HG03095 (cell line): ENCODE results near the gene SGIP1.
"Not testable (repeated sequence)": the region's sequence is repeated elsewhere in the genome, so short reads cannot be mapped to it uniquely, and the experiment has no call there.

Experiments
- ATAC-seq: cut with Tn5 transposase; IDR thresholded peaks from one replicate; pipeline ENCODE4 v1.9.1; 2021; ENCODE audit warnings: moderate library complexity; ENCODE audit not compliant: unreplicated experiment

Gene SGIP1

DNA sequence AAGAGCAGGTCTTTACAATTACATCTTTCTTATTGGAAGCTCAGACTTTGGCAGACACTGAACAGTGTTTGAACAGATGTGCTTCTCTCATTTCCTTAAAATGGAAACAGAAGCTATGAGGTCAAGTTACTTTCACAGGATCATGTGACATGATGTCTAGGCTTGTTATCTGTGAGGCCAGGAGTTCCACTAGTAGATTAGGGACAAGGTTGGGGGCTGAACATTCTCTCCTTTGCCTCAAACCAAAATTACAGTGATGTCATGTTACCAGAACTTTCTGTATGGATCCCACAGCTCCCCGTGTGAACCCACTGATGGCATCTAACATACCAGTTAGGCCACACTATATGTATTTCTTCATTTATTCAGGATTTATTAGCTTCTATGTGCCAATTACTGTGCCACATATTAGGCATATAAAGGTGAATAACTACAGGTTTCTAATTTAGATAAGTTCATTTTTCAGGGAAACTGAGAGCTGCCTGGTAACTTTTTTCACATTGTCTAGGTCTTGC, 224.3 kb downstream of the SGIP1 start:
- ATAC-seq = peak; percentile 100

DNA sequence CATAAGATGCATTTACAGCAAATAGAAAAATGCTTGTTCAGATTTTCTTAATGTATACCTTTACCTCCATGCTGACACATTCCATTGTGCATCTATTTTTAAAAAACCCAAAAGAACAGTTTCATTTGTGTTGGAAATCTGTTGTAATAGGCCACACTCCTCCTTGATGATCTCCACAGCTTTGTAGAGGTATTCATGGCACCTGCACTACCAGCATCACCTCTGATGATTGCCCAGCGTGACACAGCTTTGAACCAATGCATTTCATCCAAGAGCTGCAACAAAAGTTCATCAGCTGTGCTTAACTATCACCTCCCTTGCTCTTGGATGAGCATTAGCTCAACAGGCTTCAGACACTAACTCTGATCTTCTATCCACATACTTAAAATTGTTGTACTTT, 226.6 kb downstream of the SGIP1 start:
- ATAC-seq = no peak

DNA sequence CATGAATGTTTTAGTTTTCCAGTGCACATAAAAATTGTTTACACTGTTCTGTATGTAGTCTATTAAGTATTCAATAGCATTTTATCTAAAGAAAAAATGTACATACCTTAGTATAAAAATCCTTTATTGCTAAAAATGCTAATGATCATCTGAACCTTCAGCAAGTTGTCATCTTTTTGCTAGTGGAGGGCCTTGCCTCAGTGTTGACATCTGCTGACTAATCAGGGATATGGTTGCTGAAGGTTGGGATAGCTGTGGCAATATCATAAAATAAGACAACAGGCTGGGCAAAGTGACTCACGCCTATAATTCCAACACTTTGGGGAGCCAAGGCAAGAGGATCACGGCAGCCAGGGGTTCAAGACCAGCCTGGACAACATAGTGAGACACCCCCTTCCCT, 227.3 kb downstream of the SGIP1 start:
- no peak for ATAC-seq

DNA sequence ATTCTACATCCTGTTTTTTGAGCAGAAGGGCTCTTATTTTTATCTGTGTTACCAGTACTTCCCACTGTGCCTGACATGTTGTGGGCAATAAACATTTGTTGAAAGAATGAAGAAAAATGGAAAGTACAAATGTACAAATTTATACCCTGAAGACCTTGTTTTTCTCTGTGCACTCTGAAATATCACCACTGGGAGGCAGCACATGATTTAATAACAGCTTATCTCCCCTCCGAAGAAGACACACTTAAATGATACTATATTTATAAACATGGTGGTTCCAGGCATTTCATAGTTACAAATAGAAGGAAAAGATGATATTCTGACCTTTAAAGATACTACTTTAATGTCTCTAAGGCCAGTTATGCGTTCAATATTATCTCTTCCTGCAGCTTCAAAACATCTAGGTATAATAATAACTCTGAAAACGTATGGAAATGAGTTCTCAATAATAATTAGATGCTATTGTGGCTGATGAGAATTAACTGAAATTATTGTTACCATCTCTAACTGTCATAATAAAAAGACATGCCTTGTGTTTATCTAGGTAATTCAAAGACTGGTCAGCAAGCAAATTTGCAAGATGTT, 231.1 kb downstream of the SGIP1 start:
- no peak for ATAC-seq

DNA sequence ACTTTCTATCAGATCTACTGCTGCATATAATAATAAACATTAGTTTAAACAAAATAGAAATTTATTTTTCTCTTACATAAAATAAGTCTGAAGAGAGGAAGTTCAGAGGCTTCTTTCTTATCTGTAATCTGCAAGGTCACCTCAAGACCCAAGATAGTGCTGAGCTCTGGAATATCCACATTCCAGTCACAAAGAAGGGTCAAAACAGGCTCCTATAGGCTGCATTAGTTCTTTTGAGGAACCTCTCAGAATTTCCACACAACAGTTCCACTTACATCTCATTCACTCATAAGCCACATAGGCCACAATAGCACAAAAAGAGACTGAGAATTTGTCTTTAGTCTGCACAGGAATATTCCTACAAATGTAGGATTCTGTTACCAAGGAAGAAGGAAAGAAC, 233.7 kb downstream of the SGIP1 start:
- ATAC-seq = no peak

DNA sequence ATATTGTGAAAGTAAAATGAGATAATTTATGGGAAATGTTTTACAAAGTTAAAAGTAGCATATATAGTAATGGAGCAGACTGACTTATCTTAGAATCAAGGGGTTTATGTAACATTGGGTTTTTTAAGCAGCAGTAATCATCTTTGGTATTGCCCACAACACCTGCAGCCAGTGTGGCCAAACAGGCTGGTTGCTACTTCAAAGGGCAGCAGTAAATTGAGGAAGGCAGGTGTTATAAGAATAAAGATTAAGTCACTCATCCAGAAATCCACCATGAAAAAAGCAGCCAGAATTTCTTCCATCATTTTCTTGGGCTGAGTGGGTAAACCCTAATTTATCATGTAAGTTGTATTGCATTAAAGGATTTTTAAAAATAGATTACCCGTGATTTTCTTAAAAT, 235.0 kb downstream of the SGIP1 start:
- no peak for ATAC-seq

DNA sequence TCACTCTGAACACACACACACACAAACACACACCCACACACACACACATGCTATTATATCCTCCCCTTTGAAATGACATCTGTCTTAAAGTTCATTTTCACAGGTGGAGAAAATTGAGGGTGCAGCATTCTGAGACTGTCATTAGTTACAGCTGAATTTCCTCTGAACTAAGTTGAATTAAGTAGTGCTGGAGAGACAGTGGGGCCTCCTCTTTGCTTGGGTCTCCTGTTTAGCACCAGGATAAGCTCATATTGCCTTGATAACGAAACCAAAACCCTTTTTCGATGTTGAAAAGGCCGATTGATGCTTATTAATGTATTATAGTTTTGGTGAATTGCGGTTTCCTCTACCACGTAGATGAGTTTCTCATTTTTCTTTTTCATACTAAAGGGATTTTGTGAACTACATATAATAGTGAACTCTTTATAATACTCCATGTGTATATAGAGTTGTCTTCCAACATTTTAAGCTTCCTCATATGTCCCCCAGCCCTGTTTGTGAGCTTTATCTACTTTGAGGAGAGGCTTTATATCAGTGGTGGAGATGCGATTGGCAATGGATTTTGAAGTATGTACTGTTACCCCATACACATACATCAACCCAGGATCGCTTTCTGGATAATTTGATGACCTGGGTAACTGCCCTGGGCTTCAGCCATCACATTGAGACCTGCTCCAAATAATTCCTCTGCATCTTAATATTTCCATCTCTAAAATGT, 235.7 kb downstream of the SGIP1 start:
- ATAC-seq = no peak

DNA sequence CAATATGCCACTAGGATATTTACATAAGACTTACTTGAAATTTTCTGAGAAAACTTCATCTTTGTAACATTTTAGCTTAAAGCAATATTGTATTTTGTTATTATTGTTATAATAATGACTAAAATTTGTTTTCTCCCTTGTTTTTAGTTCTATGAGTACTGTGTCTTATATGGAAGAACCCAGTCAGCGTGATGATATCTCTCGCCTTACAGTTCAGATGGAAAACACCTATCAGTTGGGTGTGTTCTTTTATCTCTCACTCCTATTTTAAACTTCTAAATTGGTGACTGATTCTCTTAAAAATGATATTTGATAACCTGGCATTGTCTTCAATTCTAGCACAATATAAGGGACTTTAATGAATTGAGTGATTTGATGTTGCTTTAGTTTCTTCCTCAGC, 236.3 kb downstream of the SGIP1 start:
- no peak for ATAC-seq

DNA sequence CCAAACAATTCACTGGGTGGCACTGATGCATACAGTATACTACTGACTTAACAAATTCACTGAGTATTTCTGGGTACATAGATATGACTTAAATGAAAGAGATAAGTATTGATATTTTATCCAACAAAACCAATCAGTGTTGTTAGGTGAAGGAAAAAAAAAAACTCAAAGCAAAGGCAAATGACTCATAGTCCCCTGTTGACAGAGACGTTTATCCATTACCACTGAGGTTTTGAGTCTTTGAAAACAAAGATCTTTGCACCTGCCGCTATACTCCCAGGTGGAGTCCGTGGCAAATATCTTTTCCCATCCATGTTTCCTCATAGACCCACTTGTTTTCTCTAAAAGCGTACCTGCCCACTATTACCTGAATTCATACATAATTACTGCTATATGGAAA, 236.7 kb downstream of the SGIP1 start:
- no peak for ATAC-seq

DNA sequence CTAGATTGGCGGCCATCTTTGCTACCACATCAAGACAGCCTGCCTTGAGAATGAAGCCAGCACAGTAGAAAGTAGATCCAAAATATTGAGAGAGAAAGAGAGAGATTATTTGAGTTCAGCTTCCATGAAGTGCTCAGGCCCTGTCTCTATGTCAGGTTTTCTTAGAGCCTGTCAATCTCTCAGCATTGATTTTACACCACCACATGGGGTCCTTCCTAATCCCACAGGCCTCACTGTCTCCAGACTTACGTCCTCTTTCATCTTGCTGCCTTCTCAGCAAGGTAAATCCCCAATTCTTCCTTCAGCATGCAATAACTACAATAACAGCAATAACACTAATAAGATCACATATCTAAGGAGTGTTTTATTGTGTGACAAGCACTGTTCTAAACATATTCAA, 239.3 kb downstream of the SGIP1 start:
- ATAC-seq = no peak

DNA sequence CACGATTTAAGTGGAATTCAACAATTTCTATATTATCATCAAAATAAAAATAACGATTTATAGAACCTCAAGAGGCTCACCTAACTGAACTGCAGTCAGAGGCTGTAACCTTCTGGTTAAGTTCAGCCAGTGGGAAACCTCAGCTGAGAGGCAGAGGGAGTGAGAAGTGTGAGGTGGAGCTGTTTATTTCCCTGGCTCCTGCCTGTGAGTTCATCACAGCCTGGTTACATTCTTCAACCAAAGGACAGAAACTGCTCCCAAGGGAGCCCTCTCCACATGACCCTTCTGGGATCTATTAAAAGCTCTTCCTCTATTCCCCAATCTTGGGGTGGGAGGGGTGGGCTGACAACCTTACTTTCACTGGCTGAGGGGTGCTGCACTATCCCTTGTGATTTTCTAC, 240.5 kb downstream of the SGIP1 start:
- ATAC-seq = no peak

DNA sequence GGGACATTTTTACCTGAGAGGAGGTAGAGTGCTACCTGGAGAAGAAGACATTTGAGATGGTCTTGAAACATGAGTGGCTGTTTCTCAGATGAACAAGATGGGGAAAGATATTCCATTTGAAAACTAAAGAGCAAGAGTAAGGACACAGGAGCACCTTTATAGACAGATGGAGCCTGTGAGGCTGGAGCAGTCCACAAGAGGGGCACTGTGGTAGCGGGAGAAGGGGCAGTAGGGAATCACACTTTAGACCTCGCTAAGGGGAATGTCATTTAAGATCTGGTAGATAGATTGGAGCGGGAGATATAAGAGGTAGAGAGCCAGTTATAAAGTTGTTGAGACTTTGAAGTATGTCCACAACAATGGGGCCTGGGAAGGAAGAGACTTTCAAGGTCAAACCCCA, 241.7 kb downstream of the SGIP1 start:
- no peak for ATAC-seq

DNA sequence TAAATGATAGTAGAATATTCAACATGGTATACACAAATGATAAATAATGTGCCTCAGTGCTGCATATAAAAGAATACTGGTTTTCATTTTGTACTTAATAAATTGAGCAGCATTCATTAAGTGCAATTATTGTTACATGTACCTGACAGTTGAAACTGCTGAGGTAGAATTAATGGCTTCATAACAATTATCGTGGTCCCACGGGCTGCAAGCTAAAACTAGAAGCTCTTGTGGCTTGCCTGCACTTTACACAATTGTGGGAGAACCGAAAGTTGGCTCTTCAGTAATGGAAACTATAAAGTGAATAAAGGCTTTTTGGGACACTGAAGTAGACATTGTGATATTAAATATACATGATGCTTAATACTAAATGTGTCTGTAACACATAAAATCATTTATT, 243.9 kb downstream of the SGIP1 start:
- no peak for ATAC-seq

DNA sequence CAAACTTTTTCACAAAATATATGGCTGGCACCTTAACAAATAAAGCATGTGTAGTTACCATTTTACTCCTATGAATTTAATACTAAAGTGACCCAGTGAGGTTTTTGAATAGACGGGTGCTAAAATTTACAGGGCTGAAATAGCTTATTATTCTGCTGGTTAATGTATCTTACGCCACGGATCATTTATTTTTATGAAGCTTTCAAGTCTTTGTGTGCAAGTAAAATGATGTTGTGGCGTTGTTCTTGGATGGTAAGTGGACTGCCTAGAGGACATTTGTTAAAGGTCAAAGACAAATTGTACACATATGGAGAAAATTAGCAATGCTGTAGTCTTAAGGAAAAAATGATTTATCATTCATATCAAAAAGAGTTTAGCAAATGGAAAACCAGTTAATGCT, 244.3 kb downstream of the SGIP1 start:
- no peak for ATAC-seq

DNA sequence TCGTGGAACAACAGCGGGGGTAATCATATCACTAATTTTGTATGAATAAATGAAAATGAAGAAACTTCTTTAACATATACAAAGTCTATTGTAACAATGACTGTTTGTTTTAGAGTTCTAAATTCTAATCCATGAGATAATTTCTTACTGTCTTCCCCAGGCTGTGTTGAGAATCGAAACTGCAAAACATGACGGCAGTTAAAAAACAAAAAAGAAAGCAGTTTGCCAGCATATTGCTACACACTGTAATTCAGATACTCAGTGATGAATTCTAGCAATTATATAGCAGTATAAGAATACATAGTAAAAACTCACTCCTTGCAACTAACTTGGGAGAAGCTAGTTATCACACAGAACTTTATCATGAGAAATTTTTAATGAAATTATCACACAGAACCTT, 245.0 kb downstream of the SGIP1 start:
- no peak for ATAC-seq

DNA sequence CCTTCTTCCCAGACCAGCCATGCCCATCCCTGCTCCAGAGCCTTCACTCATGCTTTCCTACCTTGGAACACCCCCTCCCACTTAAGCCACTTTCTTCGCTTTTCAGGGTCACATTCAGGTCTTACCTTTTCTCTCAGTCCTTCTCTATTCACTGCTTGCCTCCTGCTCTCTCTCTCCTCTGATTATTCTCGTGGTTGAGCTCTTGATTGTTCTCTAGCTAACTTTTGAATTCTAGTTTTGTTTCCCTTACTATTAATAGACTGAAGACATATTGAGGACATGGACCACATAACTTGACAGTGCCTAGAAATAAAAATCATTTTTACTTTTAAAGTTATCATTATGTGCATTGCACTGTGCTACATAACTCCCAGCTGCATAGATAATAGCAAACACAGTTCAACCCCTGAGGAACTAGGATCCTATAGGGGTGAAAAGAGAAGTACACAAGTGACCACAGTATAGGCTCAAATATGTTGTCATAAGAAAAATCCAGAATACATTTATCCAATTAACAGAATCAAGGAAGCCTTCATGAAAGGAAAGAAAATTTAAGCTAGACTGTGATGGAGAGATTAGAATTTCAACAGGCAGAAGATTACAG, 245.6 kb downstream of the SGIP1 start:
- no peak for ATAC-seq

DNA sequence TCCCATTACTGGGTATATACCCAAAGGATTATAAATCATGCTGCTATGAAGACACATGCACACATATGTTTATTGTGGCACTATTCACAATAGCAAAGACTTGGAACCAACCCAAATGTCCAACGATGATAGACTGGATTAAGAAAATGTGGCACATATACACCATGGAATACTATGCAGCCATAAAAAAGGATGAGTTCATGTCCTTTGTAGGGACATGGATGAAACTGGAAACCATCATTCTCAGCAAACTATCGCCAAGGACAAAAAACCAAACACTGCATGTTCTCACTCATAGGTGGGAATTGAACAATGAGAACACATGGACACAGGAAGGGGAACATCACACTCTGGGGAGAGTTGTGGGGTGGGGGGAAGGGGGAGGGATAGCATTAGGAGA, 251.8 kb downstream of the SGIP1 start:
- ATAC-seq = not testable (repeated sequence)

DNA sequence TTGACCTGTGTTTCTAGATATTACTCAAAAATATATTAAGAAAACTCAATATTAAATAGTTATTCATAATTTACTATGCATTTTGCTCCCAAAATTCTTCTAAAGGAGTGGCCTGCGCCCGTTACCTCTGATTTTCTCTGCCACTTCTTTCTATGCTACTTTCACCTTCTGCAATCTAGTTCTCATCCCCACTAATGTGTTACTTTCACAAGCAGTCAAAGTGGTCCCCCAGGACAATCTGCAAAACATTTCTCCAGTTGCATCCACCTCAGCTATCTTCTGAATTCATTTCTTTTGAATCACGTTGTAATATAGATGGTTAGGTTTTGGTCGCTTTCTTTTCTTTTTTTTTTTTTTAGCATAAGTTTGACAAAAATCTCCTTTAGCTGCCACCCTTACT, 253.7 kb downstream of the SGIP1 start:
- ATAC-seq = no peak

DNA sequence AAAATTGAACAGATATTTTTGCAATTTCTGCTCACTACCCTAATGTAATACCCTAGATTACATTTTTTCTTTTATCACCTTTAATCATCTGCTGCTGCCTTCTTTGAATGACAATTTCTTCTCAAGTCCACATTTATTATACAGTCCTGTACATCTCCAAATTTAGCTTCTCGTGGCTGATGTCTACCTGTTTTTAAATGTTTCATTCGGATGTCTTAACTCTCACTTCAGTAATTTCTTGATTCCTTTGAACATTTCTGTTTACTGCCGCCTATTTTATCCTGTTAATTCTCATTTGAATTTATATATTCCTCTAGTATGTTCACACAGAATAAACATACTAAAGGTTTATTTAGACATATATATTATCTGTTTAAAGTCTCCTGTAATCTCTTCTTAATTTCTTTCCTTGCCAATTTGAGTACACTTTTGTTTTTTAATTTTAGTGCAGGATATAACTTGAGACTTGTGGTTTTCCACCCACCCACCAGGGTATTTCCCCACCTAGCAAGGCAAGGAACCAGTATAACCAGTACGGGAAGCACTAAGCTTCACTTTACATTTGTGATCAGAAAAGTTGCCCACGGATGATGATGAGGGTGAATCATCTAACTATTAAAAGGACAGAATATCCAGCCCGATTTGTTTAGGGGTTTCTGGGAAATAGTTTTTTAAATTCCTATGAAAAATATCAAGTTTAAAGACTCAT, 254.4 kb downstream of the SGIP1 start:
- ATAC-seq = peak; percentile 90

DNA sequence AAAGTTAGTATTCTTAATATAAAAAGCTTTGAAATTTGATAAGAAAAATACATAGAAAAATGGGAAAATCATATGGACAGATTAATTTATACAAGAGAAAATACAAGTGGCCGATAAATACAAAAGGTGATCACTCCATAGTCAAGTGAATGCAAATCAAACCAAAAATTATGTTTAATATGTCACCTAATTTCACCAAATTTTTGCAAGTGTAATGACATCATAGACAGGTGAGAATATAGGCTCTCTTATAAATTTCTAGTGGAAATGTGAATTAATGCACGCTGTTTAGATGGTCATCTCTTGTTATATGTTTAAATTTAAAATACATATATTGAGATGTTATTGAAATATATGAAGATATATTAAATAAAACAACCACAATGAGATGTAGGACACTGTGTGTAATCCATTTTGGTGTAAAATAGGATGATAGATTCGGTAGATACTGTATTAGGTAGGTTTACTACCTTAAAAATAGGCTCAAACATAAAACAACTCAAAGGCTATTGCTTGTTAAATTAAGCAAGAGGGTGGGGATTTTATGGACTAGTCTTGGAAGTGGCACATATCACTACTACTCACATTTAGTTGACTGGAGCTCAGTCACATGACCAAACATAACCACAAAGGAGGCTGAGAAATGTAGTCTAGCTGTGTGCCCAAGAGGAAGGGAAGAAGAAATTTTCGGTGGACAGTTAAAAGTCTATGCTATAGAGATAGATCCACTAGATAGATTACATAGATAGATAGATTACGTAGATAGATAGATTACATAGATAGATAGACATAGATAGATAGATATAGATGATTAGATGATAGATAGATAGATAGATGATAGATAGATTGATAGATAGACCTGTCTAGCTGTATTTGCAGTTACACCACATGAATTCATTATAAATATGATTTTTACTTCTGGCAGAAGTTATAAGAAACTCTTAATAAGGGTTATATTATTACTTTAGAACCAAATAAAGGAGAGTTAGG, 258.0 kb downstream of the SGIP1 start:
- ATAC-seq = no peak

DNA sequence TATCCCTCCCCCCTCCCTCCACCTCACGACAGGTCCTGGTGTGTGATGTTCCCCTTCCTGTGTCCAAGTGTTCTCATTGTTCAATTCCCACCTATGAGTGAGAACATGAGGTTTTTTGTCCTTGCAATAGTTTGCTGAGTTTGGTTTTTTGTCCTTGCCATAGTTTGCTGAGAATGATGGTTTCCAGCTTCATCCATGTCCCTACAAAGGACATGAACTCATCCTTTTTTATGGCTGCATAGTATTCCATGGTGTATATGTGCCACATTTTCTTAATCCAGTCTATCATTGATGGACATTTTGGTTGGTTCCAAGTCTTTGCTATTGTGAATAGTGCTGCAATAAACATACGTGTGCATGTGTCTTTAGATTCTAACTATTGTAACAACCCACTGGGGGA, 261.9 kb downstream of the SGIP1 start:
- not testable (repeated sequence) for ATAC-seq
